Measurements from ENCODE around the gene CADPS2.

GRCh38 chr7:122543166-122543565 is 343.1 kb downstream of the CADPS2 start:
- TF ChIP-seq CTCF (conservative IDR thresholded peaks at IDR 0.05 in 1 of 2, IDR thresholded peaks at IDR 0.05 in 1 of 2; ENCODE audit: extremely low read depth in 1 of 2, insufficient read depth in 1 of 2, low read depth in 1 of 2, low read length in 2 of 2): no peak
- no peak for TF ChIP-seq EZH2 (IDR thresholded peaks at IDR 0.05; ENCODE audit: borderline replicate concordance, low read length)
